GM18858 (cell line): ENCODE measurements around the gene ATP10B.

Source experiments
- ATAC-seq: cut with Tn5 transposase; IDR thresholded peaks from one replicate; pipeline ENCODE4 v1.9.1; 2021; ENCODE audit not compliant: unreplicated experiment

The ATP10B gene

GRCh38 chr5:160692271-160692670, 159.7 kb downstream of the ATP10B start:
- no peak for ATAC-seq

- peak; percentile 78 for ATAC-seq
These were observed 166.3 kb downstream of the ATP10B start for GRCh38 chr5:160685695-160686094.

- ATAC-seq: no peak
These were observed 166.8 kb downstream of the ATP10B start for GRCh38 chr5:160685219-160685618.

- ATAC-seq: no peak
These were observed 172.3 kb downstream of the ATP10B start for GRCh38 chr5:160679567-160680309.

GRCh38 chr5:160675988-160676387, 176.0 kb downstream of the ATP10B start:
- no peak for ATAC-seq

GRCh38 chr5:160674901-160675300, 177.1 kb downstream of the ATP10B start:
- no peak for ATAC-seq

- no peak for ATAC-seq
These were observed 179.5 kb downstream of the ATP10B start for GRCh38 chr5:160672521-160672920.

- ATAC-seq: no peak
These were observed 183.7 kb downstream of the ATP10B start for GRCh38 chr5:160668356-160668755.

- no peak for ATAC-seq
These were observed 184.9 kb downstream of the ATP10B start for GRCh38 chr5:160667160-160667559.

GRCh38 chr5:160665460-160665859, 186.6 kb downstream of the ATP10B start:
- no peak for ATAC-seq

- no peak for ATAC-seq
These were observed 191.9 kb downstream of the ATP10B start for GRCh38 chr5:160660132-160660531.

GRCh38 chr5:160657622-160658458, 194.2 kb downstream of the ATP10B start:
- ATAC-seq: no peak

- ATAC-seq: no peak
These were observed 194.9 kb downstream of the ATP10B start for GRCh38 chr5:160657068-160657507.

- no peak for ATAC-seq
These were observed 196.3 kb downstream of the ATP10B start for GRCh38 chr5:160655717-160656116.

- ATAC-seq: no peak
These were observed 200.0 kb downstream of the ATP10B start for GRCh38 chr5:160651692-160652645.

- peak; percentile 78 for ATAC-seq
These were observed 202.7 kb downstream of the ATP10B start for GRCh38 chr5:160649304-160649703.

- no peak for ATAC-seq
These were observed 206.0 kb downstream of the ATP10B start for GRCh38 chr5:160646033-160646432.

GRCh38 chr5:160643616-160644240, 208.3 kb downstream of the ATP10B start:
- ATAC-seq: no peak

- ATAC-seq: peak; percentile 51
These were observed 210.6 kb downstream of the ATP10B start for GRCh38 chr5:160641405-160641804.

- ATAC-seq: no peak
These were observed 211.6 kb downstream of the ATP10B start for GRCh38 chr5:160640406-160640805.
